Stimulated activated CD4-positive, alpha-beta T cell treated with anti-CD3 and anti-CD28 coated beads, Interleukin-2, amount 100 ng/mL, for 4 hours (primary cell): ENCODE measurements around the gene LCN6.
"Not testable (repeated sequence)": the region's sequence is repeated elsewhere in the genome, so short reads cannot be mapped to it uniquely, and the experiment has no call there.

Experiments used
- DNase-seq: peaks from one replicate; pipeline ENCODE4 v3.0.0-alpha.2; 2020; ENCODE audit warnings: low read depth

Gene LCN6

GRCh38 chr9:136723989-136724388 lies 24.3 kb downstream of the LCN6 start:
- no peak for DNase-seq

- no peak for DNase-seq
Observed at GRCh38 chr9:136723362-136723976, 24.9 kb downstream of the LCN6 start.

- no peak for DNase-seq
Observed at GRCh38 chr9:136722969-136723356, 25.4 kb downstream of the LCN6 start.

GRCh38 chr9:136722093-136722968 lies 26.0 kb downstream of the LCN6 start:
- no peak for DNase-seq

GRCh38 chr9:136721339-136722092 lies 26.8 kb downstream of the LCN6 start:
- no peak for DNase-seq

- DNase-seq: no peak
Observed at GRCh38 chr9:136720898-136721338, 27.4 kb downstream of the LCN6 start.

- DNase-seq: no peak
Observed at GRCh38 chr9:136720251-136720897, 28.0 kb downstream of the LCN6 start.

- DNase-seq: no peak
Observed at GRCh38 chr9:136719195-136719880, 29.0 kb downstream of the LCN6 start.

- no peak for DNase-seq
Observed at GRCh38 chr9:136718345-136719194, 29.8 kb downstream of the LCN6 start.

GRCh38 chr9:136717399-136717798 lies 30.9 kb downstream of the LCN6 start:
- no peak for DNase-seq

- no peak for DNase-seq
Observed at GRCh38 chr9:136714893-136715274, 33.4 kb downstream of the LCN6 start.

- no peak for DNase-seq
Observed at GRCh38 chr9:136714096-136714892, 34.0 kb downstream of the LCN6 start.

GRCh38 chr9:136713550-136713949 lies 34.8 kb downstream of the LCN6 start:
- no peak for DNase-seq

- no peak for DNase-seq
Observed at GRCh38 chr9:136712690-136713544, 35.4 kb downstream of the LCN6 start.

GRCh38 chr9:136711751-136712689 lies 36.3 kb downstream of the LCN6 start, which contains the start of gene DIPK1B:
TSS of gene DIPK1B (plus strand) at chr9:136712572. CDS start at chr9:136712666, 94 bp downstream.
- no peak for DNase-seq

GRCh38 chr9:136711219-136711648 lies 37.1 kb downstream of the LCN6 start:
- DNase-seq: not testable (repeated sequence)

GRCh38 chr9:136710543-136710942 lies 37.8 kb downstream of the LCN6 start:
- DNase-seq: no peak
